MCF 10A (cell line): Measurements from ENCODE around the gene COBL. TPM values are rescaled to one million over a fixed set of nuclear protein-coding genes. Genes with fewer than 3 reads are reported as not detected.

ENCODE experiments used
- BruUV-seq: library from RNA; stranded (reverse); fragments of 400-500 nt; replicated peaks from 2 replicates; lab custom pipeline; 2021; lab: Mats Ljungman, UMichigan
- CTCF ChIA-PET: fragments of 300-600 bp; sonication (Branson Sonifier 250); formaldehyde crosslinking; extraction: SDS; loops from one replicate; lab custom pipeline; 2021; ENCODE audit warnings: antibody characterized with exemption, inconsistent platforms; lab: Yijun Ruan, JAX
- POLR2A ChIA-PET: fragments of 300-600, 350-650 bp; sonication (Branson Sonifier 250); formaldehyde crosslinking; extraction: SDS; loops from one replicate; lab custom pipeline; 2020; ENCODE audit warnings: antibody characterized with exemption, inconsistent platforms; lab: Yijun Ruan, JAX
- DNase-seq: peaks from one replicate; pipeline ENCODE4 v3.0.0-alpha.2; 2018; ENCODE audit not compliant: unreplicated experiment
- H3K27ac Mint-ChIP-seq: one replicate; pipeline ENCODE4 v1.8.0; 2022; ENCODE audit warnings: mild to moderate bottlenecking, low read depth, mixed read lengths; ENCODE audit not compliant: unreplicated experiment
- H3K27me3 Mint-ChIP-seq: one replicate; pipeline ENCODE4 v1.8.0; 2022; ENCODE audit warnings: mixed read lengths; ENCODE audit not compliant: insufficient read depth, unreplicated experiment
- H3K36me3 Mint-ChIP-seq: one replicate; pipeline ENCODE4 v1.8.0; 2022; ENCODE audit warnings: mild to moderate bottlenecking, moderate library complexity, mixed read lengths; ENCODE audit not compliant: insufficient read depth, unreplicated experiment
- H3K4me1 Mint-ChIP-seq: one replicate; pipeline ENCODE4 v1.8.0; 2022; ENCODE audit warnings: mixed read lengths; ENCODE audit not compliant: insufficient read depth, unreplicated experiment
- H3K4me3 Mint-ChIP-seq: one replicate; pipeline ENCODE4 v1.8.0; 2022; ENCODE audit warnings: mild to moderate bottlenecking, moderate library complexity, mixed read lengths; ENCODE audit not compliant: unreplicated experiment
- H3K9me3 Mint-ChIP-seq: one replicate; pipeline ENCODE4 v1.8.0; 2022; ENCODE audit warnings: mixed read lengths; ENCODE audit not compliant: unreplicated experiment
- intact Hi-C: fragments of 100-400 bp; cut with micrococcal nuclease; formaldehyde crosslinking; loops from 2 replicates; pipeline ENCODE4 v1.14.1; 2022
- total RNA-seq: library from RNA; stranded (reverse); gene quantifications from 2 replicates; pipeline ENCODE4 v1.2.3, GENCODE V29; 2022
- TF ChIP-seq, protein P1 (sequence below): fragments of 200-600 bp; IDR thresholded peaks from one replicate; pipeline ENCODE4 v1.8.0; 2022; ENCODE audit warnings: antibody characterized with exemption, mild to moderate bottlenecking; ENCODE audit not compliant: unreplicated experiment

Gene COBL
- total RNA-seq, 1 experiment from 2014 or later = 12.3 TPM

DNA sequence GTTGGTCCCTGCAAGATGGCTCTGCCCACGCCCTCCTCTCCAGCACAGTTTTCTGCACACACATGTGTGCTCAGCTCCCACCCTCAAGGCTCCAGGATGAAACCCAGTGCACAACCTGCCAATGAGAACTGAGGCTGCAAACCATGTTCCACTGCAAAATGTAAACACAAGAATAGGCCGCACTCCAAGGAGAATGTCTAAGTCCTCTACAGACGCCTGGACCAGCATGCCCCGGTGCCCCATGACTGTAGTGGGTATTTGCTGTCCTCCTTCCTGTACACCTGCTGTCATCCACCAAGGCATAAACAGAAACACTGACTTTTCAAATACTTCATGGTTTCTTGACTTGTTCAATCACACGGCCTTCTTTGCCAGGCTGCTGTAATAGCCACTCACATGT, 72.6 kb downstream of the COBL start:
- ChIA-PET CTCF (interaction anchor here (0.6 to 2.4 kb wide), 5 partner anchors 15 to 125 kb away, joined by 3 to 13 read pairs (median 5); no protein-coding TSS in a partner anchor), POLR2A (no interaction called here)
- TF ChIP-seq, protein P1, sequence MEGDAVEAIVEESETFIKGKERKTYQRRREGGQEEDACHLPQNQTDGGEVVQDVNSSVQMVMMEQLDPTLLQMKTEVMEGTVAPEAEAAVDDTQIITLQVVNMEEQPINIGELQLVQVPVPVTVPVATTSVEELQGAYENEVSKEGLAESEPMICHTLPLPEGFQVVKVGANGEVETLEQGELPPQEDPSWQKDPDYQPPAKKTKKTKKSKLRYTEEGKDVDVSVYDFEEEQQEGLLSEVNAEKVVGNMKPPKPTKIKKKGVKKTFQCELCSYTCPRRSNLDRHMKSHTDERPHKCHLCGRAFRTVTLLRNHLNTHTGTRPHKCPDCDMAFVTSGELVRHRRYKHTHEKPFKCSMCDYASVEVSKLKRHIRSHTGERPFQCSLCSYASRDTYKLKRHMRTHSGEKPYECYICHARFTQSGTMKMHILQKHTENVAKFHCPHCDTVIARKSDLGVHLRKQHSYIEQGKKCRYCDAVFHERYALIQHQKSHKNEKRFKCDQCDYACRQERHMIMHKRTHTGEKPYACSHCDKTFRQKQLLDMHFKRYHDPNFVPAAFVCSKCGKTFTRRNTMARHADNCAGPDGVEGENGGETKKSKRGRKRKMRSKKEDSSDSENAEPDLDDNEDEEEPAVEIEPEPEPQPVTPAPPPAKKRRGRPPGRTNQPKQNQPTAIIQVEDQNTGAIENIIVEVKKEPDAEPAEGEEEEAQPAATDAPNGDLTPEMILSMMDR = no peak
- no TSS peak for BruUV-seq
- DNase-seq = no peak
- H3K4me3 Mint-ChIP-seq = no peak overlapping the region
- no peaks in the 10 kb centered on the region for H3K36me3 Mint-ChIP-seq
- H3K4me1 Mint-ChIP-seq = peaks cover 3% of the 10 kb centered on the region
- H3K27me3 Mint-ChIP-seq = no peaks in the 10 kb centered on the region
- H3K27ac Mint-ChIP-seq = no peak overlapping the region
- intact Hi-C loops = no loop called here
- no peaks in the 10 kb centered on the region for H3K9me3 Mint-ChIP-seq

DNA sequence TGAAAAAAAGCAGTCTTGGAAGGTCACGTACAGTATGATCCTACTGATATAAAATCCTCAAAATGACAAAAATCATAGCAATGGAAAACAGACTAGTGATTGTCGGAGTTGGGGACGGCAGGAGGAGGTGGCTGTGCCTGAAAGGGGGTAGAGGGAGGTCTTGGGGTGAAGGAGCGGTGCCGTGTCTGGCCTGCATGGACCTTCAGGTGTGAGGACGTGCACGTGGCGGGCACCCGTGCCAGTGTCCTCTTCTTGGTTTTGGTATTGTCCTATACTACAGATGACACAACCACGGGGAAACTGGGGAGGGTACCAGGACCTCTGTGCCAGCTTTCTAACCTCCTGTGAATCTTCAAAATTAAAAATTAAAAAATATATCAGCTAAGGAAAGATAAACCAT, 73.0 kb downstream of the COBL start:
- H3K4me3 Mint-ChIP-seq = no peak overlapping the region
- H3K36me3 Mint-ChIP-seq = no peaks in the 10 kb centered on the region
- no peaks in the 10 kb centered on the region for H3K9me3 Mint-ChIP-seq
- POLR2A ChIA-PET = no interaction called here
- no peaks in the 10 kb centered on the region for H3K4me1 Mint-ChIP-seq
- TF ChIP-seq, protein P1 = no peak
- no TSS peak for BruUV-seq
- intact Hi-C loops = no loop called here
- DNase-seq = no peak
- no peak overlapping the region for H3K27ac Mint-ChIP-seq
- CTCF ChIA-PET = interaction anchor here (0.6 to 2.4 kb wide), 7 partner anchors 11 to 125 kb away, joined by 3 to 13 read pairs (median 3); no protein-coding TSS in a partner anchor
- no peaks in the 10 kb centered on the region for H3K27me3 Mint-ChIP-seq

DNA sequence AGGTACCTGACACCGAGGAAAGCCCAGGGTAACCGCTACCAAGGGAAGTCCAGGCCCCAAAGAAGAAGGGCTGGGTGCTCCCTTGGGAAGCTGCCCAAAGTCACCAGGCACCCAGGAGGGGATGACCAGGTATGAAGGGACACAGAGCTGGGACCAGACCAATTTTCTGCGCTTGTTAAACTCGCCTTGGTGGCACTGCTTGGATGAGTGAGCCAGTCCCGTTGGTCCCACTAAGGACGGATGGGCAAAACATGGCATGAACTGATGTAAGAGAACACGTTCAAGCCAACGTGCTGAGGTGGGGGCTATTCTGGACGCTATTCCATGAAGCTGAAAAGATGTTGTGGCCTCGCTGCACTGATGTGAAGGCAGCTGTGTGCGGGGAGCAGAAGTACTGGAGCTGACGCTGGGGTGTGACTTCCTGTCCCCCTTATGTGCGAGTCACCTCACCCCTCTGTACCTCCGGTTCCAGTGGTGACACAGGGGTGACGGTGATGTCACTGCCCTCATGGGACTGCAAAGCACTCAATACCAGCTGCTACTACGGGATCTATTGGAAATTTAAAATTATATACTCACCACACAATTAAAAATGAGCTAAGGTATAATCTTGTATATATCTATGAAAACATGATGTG, 73.6 kb downstream of the COBL start:
- Mint-ChIP-seq H3K36me3 (no peaks in the 10 kb centered on the region), H3K4me3 (no peak overlapping the region), H3K27ac (no peak overlapping the region), H3K9me3 (no peaks in the 10 kb centered on the region), H3K4me1 (no peaks in the 10 kb centered on the region), H3K27me3 (no peaks in the 10 kb centered on the region)
- TF ChIP-seq, protein P1 = no peak
- no peak for DNase-seq
- intact Hi-C loops = no loop called here
- no TSS peak for BruUV-seq
- ChIA-PET POLR2A (no interaction called here), CTCF (interaction anchor here (0.6 to 2.4 kb wide), 7 partner anchors 10 to 126 kb away, joined by 3 to 13 read pairs (median 4); no protein-coding TSS in a partner anchor)

DNA sequence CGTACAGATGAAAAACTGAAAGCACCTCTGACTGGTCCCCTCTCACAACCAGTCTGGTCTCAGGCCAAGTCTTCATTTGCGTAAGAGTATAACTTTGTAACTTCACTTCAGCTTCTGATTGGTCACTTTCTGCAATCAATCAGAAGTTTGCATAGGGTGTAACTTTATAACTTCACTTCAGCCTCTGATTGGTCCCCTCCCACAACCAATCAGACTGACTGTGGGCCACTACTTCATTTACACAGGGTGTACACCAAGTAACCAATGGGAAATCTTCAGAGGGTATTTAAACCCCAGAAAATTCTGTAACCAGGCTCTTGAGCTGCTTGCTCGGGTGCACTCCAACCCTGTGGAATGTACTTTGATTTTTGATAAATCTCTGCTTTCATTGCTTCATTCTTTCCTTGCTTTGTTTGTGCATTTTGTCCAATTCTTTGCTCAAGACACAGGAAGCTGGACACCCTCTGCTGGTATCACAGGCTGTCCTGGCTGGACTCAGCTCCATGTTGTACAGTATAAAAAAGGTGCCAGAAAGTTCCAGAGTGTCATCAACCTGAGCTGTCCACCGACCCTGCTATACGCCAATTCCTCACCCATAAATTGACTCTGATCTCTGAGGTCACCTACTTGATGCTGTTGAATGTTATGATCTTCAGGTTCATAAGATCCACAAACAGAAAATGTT, 74.5 kb downstream of the COBL start:
- TF ChIP-seq, protein P1 = no peak

More for the DNA sequence above, 74.5 kb downstream of the COBL start:
- no peaks in the 10 kb centered on the region for H3K4me1 Mint-ChIP-seq
- no peak overlapping the region for H3K4me3 Mint-ChIP-seq
- H3K36me3 Mint-ChIP-seq = no peaks in the 10 kb centered on the region
- peak; percentile 34 for DNase-seq
- POLR2A ChIA-PET = no interaction called here
- intact Hi-C loops = no loop called here
- H3K9me3 Mint-ChIP-seq = no peaks in the 10 kb centered on the region
- H3K27ac Mint-ChIP-seq = no peak overlapping the region
- BruUV-seq = no TSS peak
- CTCF ChIA-PET = interaction anchor here (0.6 to 2.4 kb wide), 4 partner anchors 16 to 724 kb away, joined by 3 to 13 read pairs (median 4); no protein-coding TSS in a partner anchor
- H3K27me3 Mint-ChIP-seq = no peaks in the 10 kb centered on the region
